PC-3 (cell line): ENCODE measurements around the gene PSMA5. TPM values are rescaled to one million over a fixed set of nuclear protein-coding genes. Genes with fewer than 3 reads are reported as not detected.

Experiments used
- ATAC-seq: fragments of 200-7000 bp; cut with Tn5 transposase; 2 replicates; pipeline ENCODE4 v1.9.1; 2020; ENCODE audit warnings: mild to moderate bottlenecking, moderate library complexity
- BruUV-seq: library from RNA; stranded (reverse); fragments of 400-500 nt; replicated peaks from 2 replicates; lab custom pipeline; 2021; lab: Mats Ljungman, UMichigan
- CTCF ChIA-PET: fragments of 300-600 bp; sonication (Branson Sonifier 250); formaldehyde crosslinking; loops from one replicate; lab custom pipeline; 2022; ENCODE audit warnings: antibody characterized with exemption; lab: Charles Lee
- POLR2A ChIA-PET: fragments of 300-600 bp; sonication (Branson Sonifier 250); formaldehyde crosslinking; loops from one replicate; lab custom pipeline; 2022; ENCODE audit warnings: antibody characterized with exemption; ENCODE audit not compliant: unreplicated experiment; lab: Charles Lee
- DNase-seq: peaks from one replicate; pipeline ENCODE4 v3.0.0-alpha.2; 2015
- H2AFZ ChIP-seq: fragments of 300-600 bp; sonication (generic); 2 replicates; pipeline ENCODE4 v1.6.0; 2016; ENCODE audit warnings: antibody characterized with exemption, low read length
- H3F3A ChIP-seq: fragments of 300-600 bp; sonication (generic); one replicate; pipeline ENCODE4 v1.6.0; 2017; ENCODE audit warnings: antibody characterized with exemption, low read length, control low read depth, mild to moderate bottlenecking; ENCODE audit not compliant: unreplicated experiment
- H3K27ac ChIP-seq: fragments of 300-600 bp; sonication (generic); 2 replicates; pipeline ENCODE4 v1.5.1; 2016; ENCODE audit warnings: mild to moderate bottlenecking, low read length
- H3K27me3 ChIP-seq: fragments of 300-600 bp; sonication (generic); 2 replicates; pipeline ENCODE4 v1.6.1; 2016; ENCODE audit warnings: low read length, mixed read lengths
- H3K36me3 ChIP-seq: fragments of 300-600 bp; sonication (generic); 2 replicates; pipeline ENCODE4 v1.6.1; 2016; ENCODE audit warnings: low read depth, mixed run types, low read length, mixed read lengths
- H3K4me1 ChIP-seq: fragments of 300-600 bp; sonication (generic); 2 replicates; pipeline ENCODE4 v1.5.1; 2016; ENCODE audit warnings: low read length; ENCODE audit not compliant: insufficient read depth
- H3K4me2 ChIP-seq: fragments of 300-600 bp; sonication (generic); 2 replicates; pipeline ENCODE4 v1.6.0; 2016; ENCODE audit warnings: low read length
- H3K4me3 ChIP-seq: fragments of 300-600 bp; sonication (generic); 2 replicates; pipeline ENCODE4 v1.5.1; 2016; ENCODE audit warnings: mild to moderate bottlenecking, low read length, mixed read lengths
- H3K79me2 ChIP-seq: fragments of 300-600 bp; sonication (generic); 2 replicates; pipeline ENCODE4 v1.6.1; 2017; ENCODE audit warnings: low read length, mixed read lengths
- H3K9ac ChIP-seq: fragments of 300-600 bp; sonication (generic); 2 replicates; pipeline ENCODE4 v1.6.0; 2016; ENCODE audit warnings: mild to moderate bottlenecking, low read length
- H3K9me2 ChIP-seq: fragments of 300-600 bp; sonication (generic); replicated peaks from 2 replicates; pipeline ENCODE4 v1.6.1; 2016; ENCODE audit warnings: mixed run types, low read length, mixed read lengths
- H3K9me3 ChIP-seq: fragments of 300-600 bp; sonication (generic); 2 replicates; pipeline ENCODE4 v1.6.1; 2016; ENCODE audit warnings: low read length, mixed read lengths
- H4K20me1 ChIP-seq: fragments of 300-600 bp; sonication (generic); 2 replicates; pipeline ENCODE4 v1.6.1; 2016; ENCODE audit warnings: low read length, mixed read lengths
- EZH2 ChIP-seq: fragments of 300-600 bp; sonication (generic); IDR thresholded peaks from one replicate; pipeline ENCODE4 v1.6.1; 2017; ENCODE audit warnings: antibody characterized with exemption, mild to moderate bottlenecking, low read length; ENCODE audit not compliant: unreplicated experiment
- EZH2phosphoT487 ChIP-seq: fragments of 300-600 bp; sonication (generic); IDR thresholded peaks from 2 replicates; pipeline ENCODE4 v1.6.1; 2018; ENCODE audit warnings: mild to moderate bottlenecking, antibody characterized with exemption, low read length, borderline replicate concordance
- intact Hi-C: fragments of 100-400 bp; cut with micrococcal nuclease; formaldehyde crosslinking; loops from 2 replicates; pipeline ENCODE4 v1.9.0; 2023
- total RNA-seq: library from RNA; depleted of rRNA; stranded (reverse); fragments of >200 nt; gene quantifications from 2 replicates; pipeline ENCODE4 v1.2.3, GENCODE V29; 2014
- TF ChIP-seq, protein P1 (sequence below): fragments of 300-600 bp; sonication (generic); conservative IDR thresholded peaks from 2 replicates; pipeline ENCODE4 v1.5.1; 2017; ENCODE audit warnings: antibody characterized with exemption, low read depth, mild to moderate bottlenecking, low read length

The PSMA5 gene
- total RNA-seq, 1 experiment from 2014 or later, result 86.9 TPM

DNA sequence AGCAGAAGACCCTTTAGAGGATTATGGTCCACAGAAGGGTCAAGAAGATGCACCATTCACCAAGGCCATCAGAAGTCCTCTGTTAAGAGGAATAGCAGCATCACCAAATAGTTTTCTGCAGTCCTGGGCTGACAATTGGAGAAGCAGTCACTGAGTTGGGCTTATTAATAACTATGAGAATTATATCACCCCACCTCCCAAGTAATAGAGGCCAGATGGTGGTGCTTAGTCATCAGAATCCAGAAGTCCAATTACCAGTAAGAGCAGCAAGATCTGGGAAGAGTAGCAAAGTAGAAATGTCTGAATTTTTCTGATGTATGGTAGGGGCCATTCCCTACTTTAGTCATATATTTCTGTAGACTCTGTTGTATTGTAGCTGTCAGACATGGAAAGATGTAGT, 6.1 kb upstream of the PSMA5 start:
- intact Hi-C loops, result no loop called here
- ATAC-seq, result no peak
- TF ChIP-seq, protein P1, sequence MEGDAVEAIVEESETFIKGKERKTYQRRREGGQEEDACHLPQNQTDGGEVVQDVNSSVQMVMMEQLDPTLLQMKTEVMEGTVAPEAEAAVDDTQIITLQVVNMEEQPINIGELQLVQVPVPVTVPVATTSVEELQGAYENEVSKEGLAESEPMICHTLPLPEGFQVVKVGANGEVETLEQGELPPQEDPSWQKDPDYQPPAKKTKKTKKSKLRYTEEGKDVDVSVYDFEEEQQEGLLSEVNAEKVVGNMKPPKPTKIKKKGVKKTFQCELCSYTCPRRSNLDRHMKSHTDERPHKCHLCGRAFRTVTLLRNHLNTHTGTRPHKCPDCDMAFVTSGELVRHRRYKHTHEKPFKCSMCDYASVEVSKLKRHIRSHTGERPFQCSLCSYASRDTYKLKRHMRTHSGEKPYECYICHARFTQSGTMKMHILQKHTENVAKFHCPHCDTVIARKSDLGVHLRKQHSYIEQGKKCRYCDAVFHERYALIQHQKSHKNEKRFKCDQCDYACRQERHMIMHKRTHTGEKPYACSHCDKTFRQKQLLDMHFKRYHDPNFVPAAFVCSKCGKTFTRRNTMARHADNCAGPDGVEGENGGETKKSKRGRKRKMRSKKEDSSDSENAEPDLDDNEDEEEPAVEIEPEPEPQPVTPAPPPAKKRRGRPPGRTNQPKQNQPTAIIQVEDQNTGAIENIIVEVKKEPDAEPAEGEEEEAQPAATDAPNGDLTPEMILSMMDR, result no peak
- no peak for TF ChIP-seq EZH2
- no peak for TF ChIP-seq EZH2phosphoT487
- Histone ChIP-seq H3K9ac (no peak overlapping the region), H3F3A (no peaks in the 10 kb centered on the region), H3K79me2 (peaks cover 5% of the 10 kb centered on the region), H3K27me3 (no peaks in the 10 kb centered on the region), H3K4me2 (no peak overlapping the region), H3K36me3 (no peaks in the 10 kb centered on the region), H3K27ac (no peak overlapping the region), H3K4me3 (no peak overlapping the region), H2AFZ (no peak overlapping the region), H3K4me1 (peaks cover 5% of the 10 kb centered on the region), H3K9me3 (no peaks in the 10 kb centered on the region), H4K20me1 (no peaks in the 10 kb centered on the region), H3K9me2 (no peaks in the 10 kb centered on the region)
- no peak for DNase-seq
- no TSS peak for BruUV-seq
- POLR2A ChIA-PET, result no interaction called here
- CTCF ChIA-PET, result no interaction called here

DNA sequence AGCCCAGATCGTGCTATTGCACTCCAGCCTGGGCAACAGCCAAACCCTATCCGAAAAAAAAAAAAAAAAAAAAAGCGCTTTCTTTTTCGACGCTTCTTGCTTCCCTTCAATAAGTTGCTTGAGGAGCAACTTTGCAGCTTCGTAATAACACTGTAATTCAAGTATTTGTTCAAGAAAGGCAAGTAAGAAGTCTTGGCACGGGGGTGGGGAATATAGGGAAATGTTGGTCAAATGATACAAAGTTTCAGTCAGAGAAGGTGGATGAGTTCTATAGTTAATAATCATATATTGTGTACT, 871 bp upstream of the PSMA5 start:
- Histone ChIP-seq H3K9me2 (no peaks in the 10 kb centered on the region), H3K4me1 (peaks cover 23% of the 10 kb centered on the region), H2AFZ (peak overlapping the region; percentile 82), H3K27ac (peak overlapping the region; percentile 88), H3F3A (no peaks in the 10 kb centered on the region), H3K36me3 (peaks cover 8% of the 10 kb centered on the region; the same call in 1 of the 2 replicates), H3K27me3 (no peaks in the 10 kb centered on the region), H3K79me2 (peaks cover 53% of the 10 kb centered on the region), H3K9me3 (no peaks in the 10 kb centered on the region), H3K4me3 (peak overlapping the region; percentile 97), H3K4me2 (peak overlapping the region; percentile 82), H4K20me1 (peaks cover 23% of the 10 kb centered on the region), H3K9ac (peak overlapping the region; percentile 93)
- ChIA-PET CTCF (interaction anchor here (0.7 to 0.8 kb wide), 2 partner anchors 67 to 106 kb away, joined by 3 read pairs; partner anchors contain the start of gene CYB561D1), POLR2A (interaction anchor here (0.6 kb wide), 1 partner anchor 10 kb away, joined by 21 read pairs; no protein-coding TSS in a partner anchor)
- intact Hi-C loops, result loop anchor here (5.0 kb wide), 1 partner anchor 55 kb away; the partner anchor contains the start of gene ATXN7L2
- no peak for ATAC-seq
- no peak for TF ChIP-seq EZH2
- TF ChIP-seq EZH2phosphoT487, result no peak
- TF ChIP-seq, protein P1, result no peak
- BruUV-seq, result no TSS peak
- DNase-seq, result no peak
